Measurements from ENCODE around the gene SMOC1. TPM values are rescaled to one million over a fixed set of nuclear protein-coding genes. Genes with fewer than 3 reads are reported as not detected.

SMOC1 gene
- total and polyA plus RNA-seq, 7 donors: 0.27 to 1.3 (median 0.74) TPM; not detected in 3

GRCh38 chr14:69985463-69985862 lies 106.2 kb downstream of the SMOC1 start:
- Histone ChIP-seq H3K36me3 (no peaks in the 10 kb centered on the region), H3K4me3 (no peak overlapping the region), H3K4me1 (no peaks in the 10 kb centered on the region), H3K27me3 (no peaks in the 10 kb centered on the region), H3K27ac (no peak overlapping the region), H3K9me3 (no peaks in the 10 kb centered on the region)
- intact Hi-C loops (cut with DNase I): no loop called here
- WGBS, 2 donors: 69 to 70% methylated on average over 1 of the region's 1 CpG
- no peak for DNase-seq
- TF ChIP-seq CTCF (IDR thresholded peaks at IDR 0.05) (no peak), POLR2A (IDR thresholded peaks at IDR 0.05) (no peak), POLR2AphosphoS5 (IDR thresholded peaks at IDR 0.05) (no peak), EP300 (IDR thresholded peaks at IDR 0.05) (no peak)

GRCh38 chr14:69986336-69986735 lies 107.1 kb downstream of the SMOC1 start:
- TF ChIP-seq CTCF (IDR thresholded peaks at IDR 0.05) (no peak), POLR2A (IDR thresholded peaks at IDR 0.05) (no peak), POLR2AphosphoS5 (IDR thresholded peaks at IDR 0.05) (no peak), EP300 (IDR thresholded peaks at IDR 0.05) (no peak)
- DNase-seq: no peak
- no peaks in the 10 kb centered on the region for H3K4me1 ChIP-seq
- H3K27me3 ChIP-seq: no peaks in the 10 kb centered on the region
- no peak overlapping the region for H3K4me3 ChIP-seq
- H3K36me3 ChIP-seq: no peaks in the 10 kb centered on the region
- H3K27ac ChIP-seq: no peak overlapping the region
- intact Hi-C loops (cut with DNase I): no loop called here
- whole genome bisulfite sequencing, 2 donors: 72% methylated on average over 7 of the region's 7 CpGs
- H3K9me3 ChIP-seq: no peaks in the 10 kb centered on the region

- Histone ChIP-seq H3K9me3 (no peaks in the 10 kb centered on the region), H3K27me3 (no peaks in the 10 kb centered on the region), H3K36me3 (no peaks in the 10 kb centered on the region), H3K4me3 (no peak overlapping the region), H3K4me1 (no peaks in the 10 kb centered on the region), H3K27ac (no peak overlapping the region)
- WGBS, 2 donors: 87 to 89% methylated on average over 13 of the region's 13 CpGs
- no peak for DNase-seq
- intact Hi-C loops (cut with DNase I): no loop called here
- no peak for TF ChIP-seq CTCF (IDR thresholded peaks at IDR 0.05)
- no peak for TF ChIP-seq POLR2A (IDR thresholded peaks at IDR 0.05)
- TF ChIP-seq EP300 (IDR thresholded peaks at IDR 0.05): no peak
- TF ChIP-seq POLR2AphosphoS5 (IDR thresholded peaks at IDR 0.05): no peak
Observed at GRCh38 chr14:69987406-69988121, 108.3 kb downstream of the SMOC1 start.

- no peak overlapping the region for H3K4me3 ChIP-seq
- intact Hi-C loops (cut with DNase I): no loop called here
- no peak overlapping the region for H3K27ac ChIP-seq
- DNase-seq: no peak
- no peaks in the 10 kb centered on the region for H3K27me3 ChIP-seq
- no peaks in the 10 kb centered on the region for H3K36me3 ChIP-seq
- no peak for TF ChIP-seq POLR2AphosphoS5 (IDR thresholded peaks at IDR 0.05)
- TF ChIP-seq POLR2A (IDR thresholded peaks at IDR 0.05): no peak
- no peak for TF ChIP-seq CTCF (IDR thresholded peaks at IDR 0.05)
- TF ChIP-seq EP300 (IDR thresholded peaks at IDR 0.05): no peak
- no peaks in the 10 kb centered on the region for H3K4me1 ChIP-seq
- no peaks in the 10 kb centered on the region for H3K9me3 ChIP-seq
Observed at GRCh38 chr14:69988979-69989378, 109.8 kb downstream of the SMOC1 start.

- no peaks in the 10 kb centered on the region for H3K9me3 ChIP-seq
- H3K4me1 ChIP-seq: no peaks in the 10 kb centered on the region
- no peak for TF ChIP-seq EP300 (IDR thresholded peaks at IDR 0.05)
- TF ChIP-seq CTCF (IDR thresholded peaks at IDR 0.05): no peak
- no peak for TF ChIP-seq POLR2AphosphoS5 (IDR thresholded peaks at IDR 0.05)
- no peak for TF ChIP-seq POLR2A (IDR thresholded peaks at IDR 0.05)
- intact Hi-C loops (cut with DNase I): no loop called here
- H3K27me3 ChIP-seq: no peaks in the 10 kb centered on the region
- H3K27ac ChIP-seq: no peak overlapping the region
- no peak for DNase-seq
- no peaks in the 10 kb centered on the region for H3K36me3 ChIP-seq
- H3K4me3 ChIP-seq: no peak overlapping the region
- WGBS, 2 donors: 85% methylated on average over 3 of the region's 3 CpGs
Observed at GRCh38 chr14:69989622-69990021, 110.4 kb downstream of the SMOC1 start.

Measured in sigmoid colon (tissue), 7 donors.